ENCODE data around the gene SBNO2. TPM values are rescaled to one million over a fixed set of nuclear protein-coding genes. Genes with fewer than 3 reads are reported as not detected.

Gene SBNO2
- total and polyA plus RNA-seq, 9 of the 15 experiments (the other 6 are each of a cell fraction or from before 2014, with no cell fraction given), result 0.01 to 46.2 (median 6.7) TPM

DNA sequence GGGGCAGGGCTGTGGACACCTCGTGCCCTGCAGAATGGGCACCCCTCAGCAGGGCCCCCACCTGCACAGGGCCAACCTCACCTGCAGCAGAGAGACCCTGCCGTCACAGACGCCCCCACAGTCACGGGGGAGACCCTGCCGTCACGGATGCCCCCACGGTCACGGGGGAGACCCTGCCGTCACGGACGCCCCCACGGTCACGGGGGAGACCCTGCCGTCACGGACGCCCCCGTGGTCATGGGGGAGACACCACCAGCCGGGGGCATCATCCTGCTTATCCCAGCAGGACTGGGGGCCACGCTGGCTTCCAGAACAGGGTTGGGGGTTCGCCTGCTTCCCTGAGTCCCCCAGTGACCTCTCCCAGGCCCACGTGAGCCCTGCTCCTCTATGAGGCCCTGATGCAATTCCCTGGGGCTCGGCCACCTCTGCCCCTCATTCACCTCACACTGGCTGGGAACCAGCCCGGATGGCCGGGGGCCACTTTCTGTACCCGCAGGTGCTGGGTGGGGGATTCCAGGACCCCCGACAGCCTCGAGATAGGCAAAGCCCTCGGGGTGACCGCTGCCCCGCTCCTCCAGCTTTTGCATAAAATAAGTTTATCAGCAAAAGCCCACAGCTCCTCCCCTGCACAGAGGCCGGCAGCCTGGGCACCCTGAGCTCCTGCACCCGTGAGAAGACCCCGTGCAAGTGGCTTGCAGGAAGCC is 23.6 kb downstream of the SBNO2 start:
- ATAC-seq (no peak), FAIRE-seq (no peak), DNase-seq (ENCODE audit: extremely low read depth in 1 of 4, low spot score in 3 of 4) (no peak)
- H3K9me1 ChIP-seq (ENCODE audit: control insufficient read depth, insufficient read depth, low read length), result no peaks in the 10 kb centered on the region
- no peak overlapping the region for H3K4me2 ChIP-seq (ENCODE audit: insufficient read depth, low read length)
- ChIA-PET CTCF (ENCODE audit: low intra/inter-chr PET ratio) (no interaction called here), POLR2A (no interaction called here)
- intact Hi-C loops (cut with micrococcal nuclease) (no loop called here), in situ Hi-C loops (cut with MboI) (no loop called here)
- H3K9ac ChIP-seq (ENCODE audit: insufficient read depth in 1 of 2, low read depth in 2 of 2, low read length in 2 of 2), result no peak overlapping the region; a peak in 1 of 4 replicates
- no TSS peak for BruUV-seq (replicated peaks)
- WGBS (ENCODE audit: insufficient coverage, low coverage, missing lambda C conversion rate), result 93% methylated on average over 17 of the region's 33 CpGs
- no peak overlapping the region for H2AFZ ChIP-seq (ENCODE audit: low read depth, low read length)
- H3K4me3 ChIP-seq, result no peak overlapping the region
- no peaks in the 10 kb centered on the region for H3K9me3 ChIP-seq (replicated peaks; ENCODE audit: control insufficient read depth, insufficient read depth, low read depth, low read length)
- H3K4me1 ChIP-seq (replicated peaks in 1 of 2; ENCODE audit: control insufficient read depth in 2 of 2, insufficient read depth in 2 of 2, low read length in 2 of 2), result peaks cover 0 to 63% of the 10 kb centered on the region in 2 experiments; a peak in 2 of 5 replicates
- H4K20me1 ChIP-seq (replicated peaks; ENCODE audit: control insufficient read depth, insufficient read depth, low read length), result no peaks in the 10 kb centered on the region
- H3K27me3 ChIP-seq (ENCODE audit: control insufficient read depth in 2 of 2, insufficient read depth in 2 of 2, low read length in 2 of 2), result no peaks in the 10 kb centered on the region
- TF ChIP-seq RBM22 (IDR thresholded peaks at IDR 0.05; ENCODE audit: low read depth, low read length, poor library complexity, severe bottlenecking) (peak; percentile 14), KAT2B (IDR thresholded peaks at IDR 0.05; ENCODE audit: low read depth, low read length) (no peak)
- 0 out of 3 replicates have a peak, but pooled peaks cover under 1% of the 10 kb centered on the region for H3K79me2 ChIP-seq (ENCODE audit: control insufficient read depth, insufficient read depth, low read length)
- no peak overlapping the region for H3K27ac ChIP-seq (ENCODE audit: extremely low read depth, low read depth, low read length)
- peaks cover 43% of the 10 kb centered on the region; the same call in 1 of the 3 replicates for H3K36me3 ChIP-seq (ENCODE audit: control insufficient read depth, insufficient read depth, low read length)

DNA sequence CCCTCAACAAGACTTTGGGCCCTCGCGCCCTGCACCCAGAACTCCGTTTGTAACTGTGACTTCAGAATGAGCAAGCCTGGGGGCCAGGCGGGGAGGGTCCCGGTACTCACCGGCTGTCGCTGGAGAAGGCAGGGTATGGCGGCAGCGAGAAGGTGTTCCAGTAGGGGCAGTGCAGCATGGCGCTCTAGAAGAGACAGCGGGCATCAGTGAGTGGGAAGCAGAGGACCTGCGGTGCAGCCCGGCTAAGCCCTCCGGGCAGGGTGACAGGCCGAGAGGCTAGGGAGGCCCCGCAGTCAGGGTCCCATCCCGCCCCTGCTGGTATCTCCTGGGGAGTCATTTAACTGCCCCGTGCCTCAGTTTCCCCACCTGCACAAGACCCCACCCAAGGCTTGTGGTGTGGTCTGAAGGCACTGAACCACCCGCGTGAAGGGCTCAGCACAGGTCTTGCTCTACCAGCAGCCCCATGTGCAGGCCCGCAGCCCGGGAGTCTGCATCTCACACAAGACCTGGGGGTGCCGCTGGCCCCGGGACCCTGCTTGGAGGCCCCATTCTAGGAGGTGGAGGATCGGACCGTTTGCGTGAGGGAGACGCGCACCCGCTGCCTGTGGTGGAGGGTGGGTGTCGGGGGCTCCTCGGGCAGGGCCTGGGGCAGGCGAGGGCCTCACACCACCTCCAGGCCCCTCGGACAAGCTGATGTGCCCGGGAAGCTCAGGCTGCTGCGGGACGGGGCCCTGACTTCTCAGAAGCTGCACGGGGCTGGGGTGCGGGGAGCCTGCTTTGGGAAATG is 24.6 kb downstream of the SBNO2 start:
- TF ChIP-seq RBM22 (IDR thresholded peaks at IDR 0.05; ENCODE audit: low read depth, low read length, poor library complexity, severe bottlenecking) (peak; percentile 13), ZNF280B (CRISPR knock-in tag; IDR thresholded peaks at IDR 0.05) (no peak), POLR2G (IDR thresholded peaks at IDR 0.05; ENCODE audit: low read depth, low read length) (peak; percentile 43), BCOR (IDR thresholded peaks at IDR 0.05) (0 out of 2 replicates have a peak, but pooled peaks have one; percentile 20)
- DNase-seq (ENCODE audit: extremely low read depth in 1 of 4, low spot score in 3 of 4) (no peak), FAIRE-seq (no peak), ATAC-seq (no peak)
- H3K27me3 ChIP-seq (ENCODE audit: control insufficient read depth in 2 of 2, insufficient read depth in 2 of 2, low read length in 2 of 2), result no peaks in the 10 kb centered on the region
- no peak overlapping the region for H3K4me2 ChIP-seq (ENCODE audit: insufficient read depth, low read length)
- H3K4me3 ChIP-seq, result no peak overlapping the region
- 0 out of 4 replicates have a peak overlapping the region, but pooled peaks of 1 of the 2 experiments have one; percentile 26 for H3K9ac ChIP-seq (ENCODE audit: insufficient read depth in 1 of 2, low read depth in 2 of 2, low read length in 2 of 2)
- CTCF ChIA-PET (ENCODE audit: low intra/inter-chr PET ratio), result no interaction called here
- H3K79me2 ChIP-seq (ENCODE audit: control insufficient read depth, insufficient read depth, low read length), result no peaks in the 10 kb centered on the region
- H3K4me1 ChIP-seq (replicated peaks in 1 of 2; ENCODE audit: control insufficient read depth in 2 of 2, insufficient read depth in 2 of 2, low read length in 2 of 2), result peaks cover 0 to 55% of the 10 kb centered on the region in 2 experiments; a peak in 2 of 5 replicates
- intact Hi-C loops (cut with micrococcal nuclease) (no loop called here), in situ Hi-C loops (cut with MboI) (no loop called here)
- H2AFZ ChIP-seq (ENCODE audit: low read depth, low read length), result no peak overlapping the region
- H4K20me1 ChIP-seq (replicated peaks; ENCODE audit: control insufficient read depth, insufficient read depth, low read length), result no peaks in the 10 kb centered on the region
- WGBS (ENCODE audit: insufficient coverage, low coverage, missing lambda C conversion rate), result 93% methylated on average over 34 of the region's 39 CpGs
- no peaks in the 10 kb centered on the region for H3K9me1 ChIP-seq (ENCODE audit: control insufficient read depth, insufficient read depth, low read length)
- BruUV-seq (replicated peaks), result no TSS peak
- peaks cover 43% of the 10 kb centered on the region; the same call in 1 of the 3 replicates for H3K36me3 ChIP-seq (ENCODE audit: control insufficient read depth, insufficient read depth, low read length)
- no peak overlapping the region for H3K27ac ChIP-seq (ENCODE audit: extremely low read depth, low read depth, low read length)
- no peaks in the 10 kb centered on the region for H3K9me3 ChIP-seq (replicated peaks; ENCODE audit: control insufficient read depth, insufficient read depth, low read depth, low read length)
- POLR2A ChIA-PET, result no interaction called here
